Sciatic nerve (tissue), 2 donors: ENCODE measurements around the gene SLC37A4. TPM values are rescaled to one million over a fixed set of nuclear protein-coding genes. Genes with fewer than 3 reads are reported as not detected.
"Not testable (repeated sequence)": the region's sequence is repeated elsewhere in the genome, so short reads cannot be mapped to it uniquely, and the experiment has no call there.

Experiments used
- ATAC-seq: fragments of 200-7000 bp; cut with Tn5 transposase; one replicate; pipeline ENCODE4 v1.9.1; 2020; ENCODE audit warnings: mild to moderate bottlenecking, moderate library complexity
- DNase-seq: peaks from one replicate; pipeline ENCODE4 v3.0.0-alpha.2; 2020; ENCODE audit warnings: low spot score
- intact Hi-C: fragments of 100-400 bp; cut with DNase I; formaldehyde crosslinking; loops from one replicate; pipeline ENCODE4 v1.14.2; 2022
- microRNA-seq: library from miRNA; unstranded; fragments of <30 nt; microRNA quantifications from one replicate; pipeline ENCODE4 v1.2.0, GENCODE V29; 2020
- total RNA-seq: library from RNA; stranded (reverse); fragmentation: NEBNext Ultra II Directional; extraction: Animal tissue kit (Norgen Biotek cat#: 25700); gene quantifications from one replicate; pipeline ENCODE4 v1.2.1, GENCODE V29; 2021
- donor health status: DM: no; HTN: no; CAD: no.
- donor health status: DM: no; HTN: no; CAD: no.

Gene SLC37A4
- total RNA-seq, 1 donor from 2014 or later = 14.8 TPM

- ATAC-seq = no peak
- intact Hi-C loops = no loop called here
Observed at GRCh38 chr11:118988280-118988679, 42.4 kb downstream of the SLC37A4 start.

GRCh38 chr11:118984825-118985224, 45.9 kb downstream of the SLC37A4 start:
- ATAC-seq = no peak
- intact Hi-C loops = no loop called here
- no peak for DNase-seq

More at GRCh38 chr11:118988280-118988679, 42.4 kb downstream of the SLC37A4 start:
- DNase-seq = no peak

GRCh38 chr11:118984337-118984736, 46.3 kb downstream of the SLC37A4 start:
- ATAC-seq, DNase-seq, intact Hi-C loops: not testable (repeated sequence)

GRCh38 chr11:118980191-118980881, 50.3 kb downstream of the SLC37A4 start:
- ATAC-seq (peak; percentile 82), DNase-seq (peak; percentile 70)
- intact Hi-C loops = no loop called here

- DNase-seq (no peak), ATAC-seq (peak; percentile 29)
- intact Hi-C loops = no loop called here
Observed at GRCh38 chr11:118979434-118979833, 51.2 kb downstream of the SLC37A4 start.

GRCh38 chr11:118975771-118976709, 54.6 kb downstream of the SLC37A4 start:
- DNase-seq = no peak
- ATAC-seq = no peak
- intact Hi-C loops = no loop called here

Small RNAs within 50 kb of the gene (microRNA-seq; reads per million reads assigned to microRNA genes)
- gene MIR3656 = 1.8 reads per million

Other genes with a start within 250 kb of the SLC37A4 start
- gene DDX6, start 239.7 kb downstream of the SLC37A4 start, total RNA-seq = 159 TPM
- gene CXCR5, start 147.0 kb downstream of the SLC37A4 start, total RNA-seq = 0.18 TPM
- 53.6 TPM for gene BCL9L, start 105.0 kb downstream of the SLC37A4 start, total RNA-seq
- not detected for gene UPK2, start 74.6 kb downstream of the SLC37A4 start, total RNA-seq
- gene FOXR1, start 59.1 kb downstream of the SLC37A4 start, total RNA-seq = not detected
- gene CENATAC, start 32.7 kb downstream of the SLC37A4 start, total RNA-seq = 57.0 TPM
- gene RPS25, start 12.5 kb downstream of the SLC37A4 start, total RNA-seq = 815 TPM
- 61.9 TPM for gene TRAPPC4, start 12.1 kb downstream of the SLC37A4 start, total RNA-seq
- 107 TPM for gene HYOU1, start 26.3 kb upstream of the SLC37A4 start, total RNA-seq
- gene VPS11, start 36.9 kb upstream of the SLC37A4 start, total RNA-seq = 37.2 TPM
- 10.7 TPM for gene HMBS, start 54.0 kb upstream of the SLC37A4 start, total RNA-seq
- 28.9 TPM for gene DPAGT1, start 71.0 kb upstream of the SLC37A4 start, total RNA-seq
- 12.1 TPM for gene C2CD2L, start 76.5 kb upstream of the SLC37A4 start, total RNA-seq
- gene HINFP, start 90.7 kb upstream of the SLC37A4 start, total RNA-seq = 30.4 TPM
- not detected for gene ABCG4, start 118.2 kb upstream of the SLC37A4 start, total RNA-seq
- gene NLRX1, start 137.8 kb upstream of the SLC37A4 start, total RNA-seq = 13.9 TPM
- gene NHERF4, start 154.6 kb upstream of the SLC37A4 start, total RNA-seq = 0.62 TPM
- 31.1 TPM for gene CBL, start 175.5 kb upstream of the SLC37A4 start, total RNA-seq